H1 (cell line): Measurements from ENCODE around the gene R3HDM2.

ENCODE experiments used
- CREB1 ChIP-seq: IDR thresholded peaks from 2 replicates; pipeline ENCODE4 v1.6.1; 2012; ENCODE audit warnings: inconsistent platforms
- EZH2 ChIP-seq: fragments of 200-600 bp; sonication (generic); IDR thresholded peaks from 2 replicates; pipeline ENCODE4 v1.7.1; 2012; ENCODE audit warnings: low read depth, mild to moderate bottlenecking, moderate library complexity, low read length, inconsistent platforms; ENCODE audit not compliant: severe bottlenecking
- POLR2AphosphoS5 ChIP-seq: IDR thresholded peaks from 2 replicates; pipeline ENCODE4 v1.6.1; 2011; ENCODE audit warnings: low read depth, low read length
- RNF2 ChIP-seq: fragments of 200-900, 300-1000 bp; sonication (generic); IDR thresholded peaks from 2 replicates; pipeline ENCODE4 v1.7.1; 2016; ENCODE audit warnings: borderline replicate concordance, low read depth, mild to moderate bottlenecking, antibody characterized with exemption, low read length; ENCODE audit not compliant: poor library complexity, severe bottlenecking; ENCODE audit errors: missing control alignments
- TF ChIP-seq, protein P1 (sequence below), 3 experiments: IDR thresholded peaks; 1 replicate in 2 of 3; 2 replicates in 1 of 3; pipeline versions ENCODE4 v1.5.1 to v1.6.1; 2011; ENCODE audit warnings: low read length in 3 of 3, mild to moderate bottlenecking in 3 of 3, inconsistent platforms in 2 of 3, low read depth in 1 of 3, moderate library complexity in 1 of 3; ENCODE audit not compliant: insufficient read depth in 1 of 3; ENCODE audit errors: control extremely low read depth in 1 of 3
- TF ChIP-seq, protein P2 (sequence below): IDR thresholded peaks from 2 replicates; pipeline ENCODE4 v1.6.1; 2012; ENCODE audit warnings: inconsistent platforms

DNA sequence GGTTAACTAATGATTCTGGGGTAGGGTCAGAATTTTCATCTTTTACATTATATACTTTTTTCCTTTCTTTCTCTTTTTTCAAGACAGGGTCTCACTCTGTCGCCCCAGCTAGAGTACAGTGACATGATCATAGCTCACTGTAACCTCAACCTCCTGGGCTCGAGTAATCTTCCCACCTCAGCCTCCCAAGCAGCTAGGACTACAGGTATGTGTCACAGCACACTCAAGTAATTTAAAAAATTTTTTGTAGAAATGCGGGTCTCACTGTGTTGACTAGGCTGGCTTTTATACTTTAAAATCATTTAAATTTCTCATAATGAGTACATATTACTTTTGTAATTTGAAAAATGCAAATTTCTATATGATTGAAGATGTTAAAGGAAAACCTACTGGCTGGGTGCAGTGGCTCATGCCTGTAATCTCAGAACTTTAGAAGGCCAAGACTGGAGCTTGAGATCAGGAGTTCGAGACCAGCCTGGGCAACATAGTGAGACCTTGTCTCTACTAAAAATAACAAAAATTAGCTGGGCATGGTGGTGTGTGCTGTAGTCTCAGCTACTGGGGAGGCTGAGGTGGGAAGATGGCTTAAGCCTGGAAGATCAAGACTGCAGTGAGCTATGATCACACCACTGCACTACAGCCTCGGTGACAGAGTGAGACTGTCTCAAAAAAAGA is 25.7 kb downstream of the R3HDM2 start:
- TF ChIP-seq POLR2AphosphoS5 (no peak), EZH2 (no peak), RNF2 (no peak), CREB1 (no peak)
- TF ChIP-seq, protein P1, sequence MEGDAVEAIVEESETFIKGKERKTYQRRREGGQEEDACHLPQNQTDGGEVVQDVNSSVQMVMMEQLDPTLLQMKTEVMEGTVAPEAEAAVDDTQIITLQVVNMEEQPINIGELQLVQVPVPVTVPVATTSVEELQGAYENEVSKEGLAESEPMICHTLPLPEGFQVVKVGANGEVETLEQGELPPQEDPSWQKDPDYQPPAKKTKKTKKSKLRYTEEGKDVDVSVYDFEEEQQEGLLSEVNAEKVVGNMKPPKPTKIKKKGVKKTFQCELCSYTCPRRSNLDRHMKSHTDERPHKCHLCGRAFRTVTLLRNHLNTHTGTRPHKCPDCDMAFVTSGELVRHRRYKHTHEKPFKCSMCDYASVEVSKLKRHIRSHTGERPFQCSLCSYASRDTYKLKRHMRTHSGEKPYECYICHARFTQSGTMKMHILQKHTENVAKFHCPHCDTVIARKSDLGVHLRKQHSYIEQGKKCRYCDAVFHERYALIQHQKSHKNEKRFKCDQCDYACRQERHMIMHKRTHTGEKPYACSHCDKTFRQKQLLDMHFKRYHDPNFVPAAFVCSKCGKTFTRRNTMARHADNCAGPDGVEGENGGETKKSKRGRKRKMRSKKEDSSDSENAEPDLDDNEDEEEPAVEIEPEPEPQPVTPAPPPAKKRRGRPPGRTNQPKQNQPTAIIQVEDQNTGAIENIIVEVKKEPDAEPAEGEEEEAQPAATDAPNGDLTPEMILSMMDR (IDR thresholded peaks at IDR 0.05; ENCODE audit: control extremely low read depth in 1 of 3, insufficient read depth in 1 of 3, low read depth in 1 of 3, low read length in 3 of 3): no peak
- TF ChIP-seq, protein P2, sequence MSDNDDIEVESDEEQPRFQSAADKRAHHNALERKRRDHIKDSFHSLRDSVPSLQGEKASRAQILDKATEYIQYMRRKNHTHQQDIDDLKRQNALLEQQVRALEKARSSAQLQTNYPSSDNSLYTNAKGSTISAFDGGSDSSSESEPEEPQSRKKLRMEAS: no peak
